ENCODE results near the gene TRPM7. TPM values are rescaled to one million over a fixed set of nuclear protein-coding genes. Genes with fewer than 3 reads are reported as not detected.

TRPM7 gene
- total RNA-seq, 1 experiment from 2014 or later, result 35.1 TPM

DNA sequence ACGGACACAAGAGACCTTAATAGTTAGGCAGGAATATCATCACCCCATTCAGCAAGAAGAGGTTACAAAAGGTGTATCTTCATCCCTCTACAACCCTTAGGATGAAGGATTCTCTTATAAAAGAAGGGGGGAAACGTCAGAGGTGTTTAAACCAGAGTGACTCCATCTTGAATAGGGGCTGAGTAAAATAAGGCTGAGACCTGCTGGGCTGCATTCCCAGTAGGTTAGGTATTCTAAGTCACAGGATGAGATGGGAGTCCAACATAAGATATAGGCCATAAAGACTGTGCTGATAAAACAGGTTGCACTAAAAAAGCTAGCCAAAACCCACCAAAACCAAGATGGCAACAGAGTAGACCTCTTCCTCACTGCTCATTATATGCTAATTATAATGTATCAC lies 16.5 kb downstream of the TRPM7 start:
- H3K27me3 ChIP-seq (ENCODE audit: insufficient read depth, low read length), result no peaks in the 10 kb centered on the region
- H4K20me1 ChIP-seq (ENCODE audit: control insufficient read depth, insufficient read depth, insufficient read length), result no peaks in the 10 kb centered on the region

More for the DNA sequence above, 16.5 kb downstream of the TRPM7 start:
- Mint-ChIP-seq H3K4me1 (peaks cover 4 to 5% of the 10 kb centered on the region in 2 experiments; a peak in 2 of 4 replicates), H3K27ac (no peak overlapping the region), H3K27me3 (ENCODE audit: low read depth) (no peaks in the 10 kb centered on the region), H3K36me3 (ENCODE audit: insufficient read depth in 1 of 3, low read depth in 3 of 3) (peaks cover 20 to 36% (median 26%) of the 10 kb centered on the region in 3 experiments), H3K4me3 (no peak overlapping the region), H3K9me3 (peaks cover 3 to 4% of the 10 kb centered on the region in 2 experiments; a peak in 3 of 5 replicates)
- Histone ChIP-seq H2BK15ac (ENCODE audit: low read depth, low read length) (no peak overlapping the region), H3K56ac (ENCODE audit: insufficient read length, low read depth, low read length) (no peak overlapping the region), H2BK12ac (ENCODE audit: insufficient read length, low read depth, low read length) (no peak overlapping the region), H3K4me2 (ENCODE audit: insufficient read depth, insufficient read length, low read length) (no peak overlapping the region), H3K23me2 (ENCODE audit: insufficient read length, low read depth, low read length, poor library complexity, severe bottlenecking) (no peaks in the 10 kb centered on the region), H3K4me1 (ENCODE audit: insufficient read depth, low read length) (no peaks in the 10 kb centered on the region), H2BK20ac (ENCODE audit: low read depth, low read length, poor library complexity, severe bottlenecking) (no peak overlapping the region), H4K5ac (ENCODE audit: insufficient read length, low read depth, low read length) (no peak overlapping the region), H4K91ac (ENCODE audit: insufficient read length, low read depth, low read length) (no peak overlapping the region), H3K4ac (ENCODE audit: low read depth, low read length) (no peak overlapping the region), H3K18ac (ENCODE audit: insufficient read length, low read depth, low read length) (no peak overlapping the region), H2BK120ac (ENCODE audit: low read depth, low read length, poor library complexity, severe bottlenecking) (no peak overlapping the region), H3K23ac (ENCODE audit: insufficient read length, low read depth, low read length) (no peak overlapping the region), H3K79me2 (ENCODE audit: insufficient read depth, low read length) (peaks cover under 1% of the 10 kb centered on the region; the same call in 1 of the 2 replicates), H3K79me1 (ENCODE audit: insufficient read depth, low read depth, low read length, poor library complexity, severe bottlenecking) (peaks cover 6% of the 10 kb centered on the region), H3T11ph (ENCODE audit: low read length) (no peak overlapping the region), H4K8ac (replicated peaks; ENCODE audit: insufficient read length, low read depth, low read length) (no peak overlapping the region), H2AFZ (ENCODE audit: low read length) (no peak overlapping the region), H3K27ac (ENCODE audit: insufficient read length, low read depth, low read length) (no peak overlapping the region), H2BK5ac (ENCODE audit: insufficient read length, low read length) (no peak overlapping the region), H3K14ac (ENCODE audit: insufficient read depth, low read length) (no peak overlapping the region), H3K9me3 (ENCODE audit: control insufficient read depth, low read depth, low read length) (no peaks in the 10 kb centered on the region), H3K9ac (ENCODE audit: extremely low read depth, insufficient read length, low read length) (no peak overlapping the region), H2AK5ac (ENCODE audit: insufficient read length, low read length) (no peak overlapping the region)
- no peak for DNase-seq
- TF ChIP-seq, protein P1, sequence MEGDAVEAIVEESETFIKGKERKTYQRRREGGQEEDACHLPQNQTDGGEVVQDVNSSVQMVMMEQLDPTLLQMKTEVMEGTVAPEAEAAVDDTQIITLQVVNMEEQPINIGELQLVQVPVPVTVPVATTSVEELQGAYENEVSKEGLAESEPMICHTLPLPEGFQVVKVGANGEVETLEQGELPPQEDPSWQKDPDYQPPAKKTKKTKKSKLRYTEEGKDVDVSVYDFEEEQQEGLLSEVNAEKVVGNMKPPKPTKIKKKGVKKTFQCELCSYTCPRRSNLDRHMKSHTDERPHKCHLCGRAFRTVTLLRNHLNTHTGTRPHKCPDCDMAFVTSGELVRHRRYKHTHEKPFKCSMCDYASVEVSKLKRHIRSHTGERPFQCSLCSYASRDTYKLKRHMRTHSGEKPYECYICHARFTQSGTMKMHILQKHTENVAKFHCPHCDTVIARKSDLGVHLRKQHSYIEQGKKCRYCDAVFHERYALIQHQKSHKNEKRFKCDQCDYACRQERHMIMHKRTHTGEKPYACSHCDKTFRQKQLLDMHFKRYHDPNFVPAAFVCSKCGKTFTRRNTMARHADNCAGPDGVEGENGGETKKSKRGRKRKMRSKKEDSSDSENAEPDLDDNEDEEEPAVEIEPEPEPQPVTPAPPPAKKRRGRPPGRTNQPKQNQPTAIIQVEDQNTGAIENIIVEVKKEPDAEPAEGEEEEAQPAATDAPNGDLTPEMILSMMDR (conservative IDR thresholded peaks at IDR 0.05), result no peak
- no CpG with 5 or more reads among the region's 2 CpGs for WGBS (ENCODE audit: extremely low coverage, insufficient read length, low lambda C conversion rate)
